Coronary artery (tissue), 2 donors: ENCODE measurements around the gene PIP4K2C.
A peak's percentile ranks its signal among the peaks of the same experiment; 100 is the strongest.

Experiments
- DNase-seq: peaks from one replicate; pipeline ENCODE4 v3.0.0-alpha.2; 2017; ENCODE audit warnings: low spot score
- H3K27ac ChIP-seq, 2 donors: fragments of 200-600 bp; sonication (generic); one replicate each; pipeline ENCODE4 v1.5.1; 2016 to 2019
- H3K4me3 ChIP-seq: fragments of 200-600 bp; sonication (generic); 2 replicates; pipeline ENCODE4 v1.5.1; 2016; ENCODE audit warnings: mild to moderate bottlenecking, moderate library complexity
- CTCF ChIP-seq: fragments of 200-600 bp; sonication (generic); IDR thresholded peaks from one replicate; pipeline ENCODE4 v1.5.1; 2019; ENCODE audit warnings: antibody characterized with exemption

Gene PIP4K2C

GRCh38 chr12:57602544-57602943, 11.6 kb downstream of the PIP4K2C start:
- no peak for DNase-seq
- Histone ChIP-seq H3K4me3 (no peak overlapping the region), H3K27ac (no peak overlapping the region)
- TF ChIP-seq CTCF, result no peak

- no peak overlapping the region for H3K4me3 ChIP-seq
- DNase-seq, result no peak
- H3K27ac ChIP-seq, result peak overlapping the region; percentile 78 to 99
- no peak for TF ChIP-seq CTCF
Measured at GRCh38 chr12:57603324-57603723, 12.3 kb downstream of the PIP4K2C start.

GRCh38 chr12:57603815-57604453, 12.9 kb downstream of the PIP4K2C start:
- peak; percentile 89 for DNase-seq
- Histone ChIP-seq H3K27ac (peak overlapping the region; percentile 99 to 100), H3K4me3 (peak overlapping the region; percentile 98)
- no peak for TF ChIP-seq CTCF

GRCh38 chr12:57604454-57604991, 13.5 kb downstream of the PIP4K2C start, which contains the start of gene DTX3:
Gene DTX3 (plus strand): TSS chr12:57604824. CDS start chr12:57606518, 1,694 bp downstream.
- TF ChIP-seq CTCF, result no peak
- H3K27ac ChIP-seq, result peak within 1 kb of the TSS; percentile 99 to 100
- no peak for DNase-seq
- peak within 1 kb of the TSS; percentile 98 for H3K4me3 ChIP-seq

- no peak for TF ChIP-seq CTCF
- no peak for DNase-seq
- Histone ChIP-seq H3K4me3 (peak overlapping the region; percentile 98), H3K27ac (peak overlapping the region; percentile 99 to 100)
Measured at GRCh38 chr12:57604992-57605810, 14.2 kb downstream of the PIP4K2C start.

GRCh38 chr12:57605811-57606311, 14.9 kb downstream of the PIP4K2C start:
- no peak for DNase-seq
- Histone ChIP-seq H3K27ac (peak overlapping the region; percentile 99 to 100), H3K4me3 (peak overlapping the region; percentile 98)
- no peak for TF ChIP-seq CTCF
